BJ (cell line): Measurements from ENCODE around the gene KRTAP10-2. TPM values are rescaled to one million over a fixed set of nuclear protein-coding genes. Genes with fewer than 3 reads are reported as not detected.

Experiments
- CTCF ChIA-PET: fragments of 350-600 bp; formaldehyde crosslinking; extraction: SDS; loops from one replicate; lab custom pipeline; 2021; ENCODE audit warnings: antibody characterized with exemption, inconsistent platforms; lab: Yijun Ruan, JAX
- POLR2A ChIA-PET: fragments of 300-600 bp; sonication (Branson Sonifier 250); formaldehyde crosslinking; extraction: SDS; loops from one replicate; lab custom pipeline; 2021; ENCODE audit warnings: antibody characterized with exemption; lab: Charles Lee
- DNase-seq: peaks from one replicate; pipeline ENCODE4 v3.0.0-alpha.2; 2011; ENCODE audit warnings: low read depth
- H3K27me3 ChIP-seq: 2 replicates; pipeline ENCODE4 v1.6.0; 2011; ENCODE audit warnings: low read length; ENCODE audit not compliant: control insufficient read depth, insufficient read depth
- H3K36me3 ChIP-seq: 2 replicates; pipeline ENCODE4 v1.5.1; 2011; ENCODE audit warnings: low read length; ENCODE audit not compliant: control insufficient read depth, insufficient read depth
- H3K4me3 ChIP-seq: 2 replicates; pipeline ENCODE4 v1.5.1; 2011; ENCODE audit warnings: low read depth, mild to moderate bottlenecking, control low read depth, low read length
- polyA plus RNA-seq: library from polyadenylated mRNA; depleted of rRNA; stranded (reverse); fragments of >200 nt; gene quantifications from 2 replicates; pipeline ENCODE4 v1.2.3, GENCODE V29; 2011
- TF ChIP-seq, protein P1 (sequence below): IDR thresholded peaks from 2 replicates; pipeline ENCODE4 v1.5.1; 2011; ENCODE audit warnings: low read depth, mild to moderate bottlenecking, control low read depth, inconsistent platforms, low read length, moderate library complexity; ENCODE audit not compliant: insufficient read depth

Gene KRTAP10-2
- polyA plus RNA-seq, 1 experiment: not detected

DNA sequence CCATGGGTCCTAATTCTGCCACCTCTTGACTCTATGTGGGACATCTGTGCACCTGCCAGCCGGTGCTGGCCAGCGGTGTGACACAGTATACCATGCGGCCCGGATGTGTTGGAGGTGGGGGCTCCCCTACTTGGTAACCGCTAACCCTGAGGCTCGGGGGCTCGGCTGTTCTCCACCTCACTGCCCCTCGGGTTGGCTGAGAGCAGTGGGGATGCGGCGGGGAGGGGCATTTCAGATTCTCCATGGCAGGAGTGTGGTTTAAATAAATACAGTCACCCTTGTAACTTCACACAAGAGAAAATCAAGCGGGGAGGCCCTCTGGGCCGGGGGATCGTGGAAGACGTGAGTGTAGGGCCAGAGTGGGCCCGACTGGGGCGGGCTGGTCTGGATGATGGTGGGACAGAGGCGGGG is 22.3 kb downstream of the KRTAP10-2 start:
- ChIA-PET POLR2A (no interaction called here), CTCF (no interaction called here)
- H3K27me3 ChIP-seq: no peaks in the 10 kb centered on the region
- no peak overlapping the region for H3K4me3 ChIP-seq
- DNase-seq: no peak
- TF ChIP-seq, protein P1, sequence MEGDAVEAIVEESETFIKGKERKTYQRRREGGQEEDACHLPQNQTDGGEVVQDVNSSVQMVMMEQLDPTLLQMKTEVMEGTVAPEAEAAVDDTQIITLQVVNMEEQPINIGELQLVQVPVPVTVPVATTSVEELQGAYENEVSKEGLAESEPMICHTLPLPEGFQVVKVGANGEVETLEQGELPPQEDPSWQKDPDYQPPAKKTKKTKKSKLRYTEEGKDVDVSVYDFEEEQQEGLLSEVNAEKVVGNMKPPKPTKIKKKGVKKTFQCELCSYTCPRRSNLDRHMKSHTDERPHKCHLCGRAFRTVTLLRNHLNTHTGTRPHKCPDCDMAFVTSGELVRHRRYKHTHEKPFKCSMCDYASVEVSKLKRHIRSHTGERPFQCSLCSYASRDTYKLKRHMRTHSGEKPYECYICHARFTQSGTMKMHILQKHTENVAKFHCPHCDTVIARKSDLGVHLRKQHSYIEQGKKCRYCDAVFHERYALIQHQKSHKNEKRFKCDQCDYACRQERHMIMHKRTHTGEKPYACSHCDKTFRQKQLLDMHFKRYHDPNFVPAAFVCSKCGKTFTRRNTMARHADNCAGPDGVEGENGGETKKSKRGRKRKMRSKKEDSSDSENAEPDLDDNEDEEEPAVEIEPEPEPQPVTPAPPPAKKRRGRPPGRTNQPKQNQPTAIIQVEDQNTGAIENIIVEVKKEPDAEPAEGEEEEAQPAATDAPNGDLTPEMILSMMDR: no peak
- H3K36me3 ChIP-seq: no peaks in the 10 kb centered on the region

DNA sequence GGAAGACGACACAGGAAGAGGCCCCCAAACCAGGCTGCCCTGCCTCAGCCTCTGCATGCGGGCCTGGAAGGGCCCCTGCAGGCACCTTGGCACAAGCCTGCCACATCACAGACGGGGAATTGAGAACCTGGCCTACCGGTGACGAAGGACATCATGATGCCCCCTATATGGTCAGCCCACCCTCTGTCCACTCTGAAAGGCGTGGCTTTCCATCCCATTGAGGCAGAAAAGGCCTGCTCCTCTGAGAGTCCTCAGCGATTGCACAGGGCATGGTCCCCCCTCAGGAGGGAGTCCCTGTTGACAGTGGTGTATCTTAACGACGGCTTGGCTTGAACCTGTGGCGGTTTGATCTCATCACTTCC is 22.7 kb downstream of the KRTAP10-2 start:
- no peaks in the 10 kb centered on the region for H3K36me3 ChIP-seq
- POLR2A ChIA-PET: no interaction called here
- TF ChIP-seq, protein P1: no peak
- no peak overlapping the region for H3K4me3 ChIP-seq
- CTCF ChIA-PET: no interaction called here
- no peaks in the 10 kb centered on the region for H3K27me3 ChIP-seq
- DNase-seq: no peak

DNA sequence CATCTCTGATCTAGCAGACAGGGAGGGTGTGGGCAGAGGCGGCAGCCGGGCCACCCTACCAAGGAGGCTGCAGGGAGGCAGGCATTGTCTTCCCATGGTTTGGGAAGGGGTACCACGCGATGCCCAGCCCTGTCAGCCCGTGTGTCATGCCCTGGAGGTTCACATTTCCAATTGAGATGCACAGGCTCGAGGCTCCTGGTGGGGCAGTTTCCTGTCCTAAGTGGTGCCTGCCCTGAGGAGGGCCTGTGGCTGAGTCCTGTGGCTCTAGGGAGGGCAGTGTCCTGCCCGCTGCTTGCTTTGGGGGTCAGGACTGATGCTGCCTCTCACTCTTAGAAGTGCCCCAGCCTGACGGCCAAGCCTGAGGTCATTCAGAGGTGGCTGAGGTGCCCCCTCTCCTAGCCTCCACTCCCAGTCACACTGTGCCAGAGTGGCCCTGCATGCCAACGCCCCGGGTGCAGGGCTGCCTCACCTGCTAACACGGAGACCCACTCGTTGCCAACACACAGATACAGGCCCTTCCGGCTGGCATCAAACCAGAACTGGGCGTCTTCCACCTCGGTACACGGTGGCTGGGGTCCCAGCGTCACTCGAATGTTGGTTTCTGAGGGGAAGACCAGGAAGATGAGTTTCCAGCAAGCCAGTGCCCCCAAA is 23.2 kb downstream of the KRTAP10-2 start:
- Histone ChIP-seq H3K36me3 (no peaks in the 10 kb centered on the region), H3K27me3 (no peaks in the 10 kb centered on the region), H3K4me3 (no peak overlapping the region)
- no peak for DNase-seq
- ChIA-PET CTCF (no interaction called here), POLR2A (no interaction called here)
- TF ChIP-seq, protein P1: no peak

DNA sequence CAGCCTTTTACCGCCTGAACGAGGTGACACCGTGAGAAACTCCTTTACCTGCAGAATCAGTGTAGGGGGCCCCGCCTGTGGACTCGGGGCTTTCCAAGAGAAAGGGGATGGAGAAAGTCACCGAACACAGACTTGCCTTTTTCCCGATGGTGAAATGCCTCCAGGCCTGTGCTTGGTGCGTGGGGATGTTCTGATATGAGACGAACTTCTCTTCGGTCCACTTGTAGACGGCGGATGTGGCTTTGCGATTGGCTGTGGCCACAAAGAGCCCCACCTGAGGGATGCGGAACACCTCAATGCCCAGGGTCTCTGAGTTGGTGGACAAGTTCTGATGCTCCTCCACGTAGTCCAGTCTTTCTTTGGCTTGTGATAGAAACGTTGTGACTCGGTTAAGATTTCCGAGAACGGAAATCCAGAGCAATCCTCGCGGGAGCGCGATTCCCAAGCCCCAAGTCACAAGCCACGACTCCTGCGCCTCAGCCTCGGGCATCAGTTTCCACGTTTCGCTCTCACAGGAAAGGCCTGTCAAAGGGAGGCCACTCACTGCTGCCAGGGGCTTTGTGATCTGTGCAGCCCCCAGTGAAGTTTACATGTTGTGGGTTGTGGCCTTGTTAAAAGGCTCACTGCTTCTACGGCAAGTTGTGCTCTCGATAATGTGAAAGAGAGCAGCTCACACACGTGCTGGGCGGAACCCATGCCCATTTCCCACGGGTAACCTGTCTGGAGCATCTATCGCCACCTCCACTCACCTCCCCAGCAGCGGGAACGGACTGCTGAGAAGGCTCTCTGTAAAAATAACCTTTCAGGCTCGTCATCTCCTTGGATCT is 23.9 kb downstream of the KRTAP10-2 start:
- H3K27me3 ChIP-seq: no peaks in the 10 kb centered on the region
- no peak overlapping the region for H3K4me3 ChIP-seq
- POLR2A ChIA-PET: no interaction called here
- CTCF ChIA-PET: no interaction called here
- no peak for DNase-seq
- TF ChIP-seq, protein P1: no peak
- H3K36me3 ChIP-seq: no peaks in the 10 kb centered on the region

DNA sequence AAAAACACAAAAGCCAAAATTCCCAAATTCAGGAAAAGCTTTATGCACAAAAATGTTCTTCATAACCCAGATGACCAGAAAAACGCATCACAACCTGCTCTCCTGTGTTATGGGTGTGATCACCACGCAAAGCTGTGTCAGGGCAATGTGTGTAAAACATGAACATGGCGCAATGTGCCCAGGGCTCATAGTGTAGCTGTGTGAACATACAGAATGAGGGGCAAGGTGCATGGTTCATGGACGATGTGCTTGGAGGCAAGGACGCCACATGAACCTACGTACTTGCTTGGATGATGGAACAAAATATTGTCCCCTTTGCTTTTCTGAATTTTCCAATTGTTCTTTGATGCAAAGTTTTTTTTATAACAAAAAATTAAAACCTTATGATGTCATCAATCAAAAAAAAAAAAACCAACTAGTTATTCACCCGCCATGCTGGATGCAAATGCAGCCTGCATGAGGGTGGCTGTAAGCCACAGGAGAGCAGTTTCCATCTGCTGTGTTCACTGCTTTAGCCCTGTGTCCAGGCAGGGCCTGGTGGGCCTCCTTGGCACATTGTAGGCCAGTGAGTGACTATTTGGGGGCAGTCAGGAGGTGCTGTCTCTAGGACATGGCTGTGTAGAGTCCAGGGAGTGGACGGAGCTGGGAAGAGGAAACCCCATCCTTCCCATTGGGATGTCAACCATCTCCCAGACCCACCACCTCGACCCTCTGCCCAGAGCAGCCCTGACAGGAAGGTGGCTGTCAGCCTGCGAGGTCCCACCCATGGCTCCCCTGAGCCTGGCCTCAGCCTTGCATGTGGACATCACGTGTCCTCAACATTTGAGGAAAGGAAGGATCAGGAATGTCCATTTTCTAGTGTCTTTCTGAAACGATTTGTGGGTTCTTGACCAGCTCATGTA is 25.0 kb downstream of the KRTAP10-2 start:
- CTCF ChIA-PET: no interaction called here
- TF ChIP-seq, protein P1: no peak
- POLR2A ChIA-PET: no interaction called here
- Histone ChIP-seq H3K27me3 (no peaks in the 10 kb centered on the region), H3K4me3 (no peak overlapping the region), H3K36me3 (no peaks in the 10 kb centered on the region)
- no peak for DNase-seq
